Fibroblast of pulmonary artery (primary cell): ENCODE results near the gene KIAA0232.

Experiments used
- DNase-seq: peaks from one replicate; pipeline ENCODE4 v3.0.0-alpha.2; 2010; ENCODE audit warnings: low read depth
- H3K4me3 ChIP-seq: replicated peaks from 2 replicates; pipeline ENCODE4 v1.5.1; 2011; ENCODE audit warnings: low read depth, mild to moderate bottlenecking, control low read depth, low read length, moderate library complexity
- CTCF ChIP-seq: IDR thresholded peaks from 2 replicates; pipeline ENCODE4 v1.5.1; 2011; ENCODE audit warnings: mild to moderate bottlenecking, control low read depth, low read length, inconsistent platforms; ENCODE audit errors: missing control alignments

KIAA0232 gene

GRCh38 chr4:6799091-6799490 lies 16.6 kb downstream of the KIAA0232 start:
- no peak for TF ChIP-seq CTCF
- no peak for DNase-seq
- H3K4me3 ChIP-seq = no peak overlapping the region

- no peak for TF ChIP-seq CTCF
- no peak overlapping the region for H3K4me3 ChIP-seq
- DNase-seq = no peak
These were observed 19.5 kb downstream of the KIAA0232 start for GRCh38 chr4:6802025-6802424.

- no peak for DNase-seq
- no peak overlapping the region for H3K4me3 ChIP-seq
- no peak for TF ChIP-seq CTCF
These were observed 20.1 kb downstream of the KIAA0232 start for GRCh38 chr4:6802626-6803025.

GRCh38 chr4:6803246-6803645 lies 20.7 kb downstream of the KIAA0232 start:
- no peak for TF ChIP-seq CTCF
- DNase-seq = no peak
- no peak overlapping the region for H3K4me3 ChIP-seq

GRCh38 chr4:6804082-6804752 lies 21.7 kb downstream of the KIAA0232 start:
- no peak for DNase-seq
- H3K4me3 ChIP-seq = no peak overlapping the region
- no peak for TF ChIP-seq CTCF

- DNase-seq = peak; percentile 26
- H3K4me3 ChIP-seq = no peak overlapping the region
These were observed 24.5 kb downstream of the KIAA0232 start for GRCh38 chr4:6806924-6807626.

More at GRCh38 chr4:6806924-6807626, 24.5 kb downstream of the KIAA0232 start:
- TF ChIP-seq CTCF = no peak
